HT-29 (cell line): ENCODE data around the gene RGS12. TPM values are rescaled to one million over a fixed set of nuclear protein-coding genes. Genes with fewer than 3 reads are reported as not detected.

Experiments used
- DNase-seq: peaks from one replicate; pipeline ENCODE4 v3.0.0-alpha.2; 2015; ENCODE audit warnings: low spot score
- total RNA-seq: library from RNA; depleted of rRNA; stranded (reverse); fragments of >200 nt; shearing (Covaris generic); gene quantifications from 2 replicates; pipeline ENCODE4 v1.2.3, GENCODE V29; 2014

The RGS12 gene
- total RNA-seq, 1 experiment from 2014 or later: 7.1 TPM

DNA sequence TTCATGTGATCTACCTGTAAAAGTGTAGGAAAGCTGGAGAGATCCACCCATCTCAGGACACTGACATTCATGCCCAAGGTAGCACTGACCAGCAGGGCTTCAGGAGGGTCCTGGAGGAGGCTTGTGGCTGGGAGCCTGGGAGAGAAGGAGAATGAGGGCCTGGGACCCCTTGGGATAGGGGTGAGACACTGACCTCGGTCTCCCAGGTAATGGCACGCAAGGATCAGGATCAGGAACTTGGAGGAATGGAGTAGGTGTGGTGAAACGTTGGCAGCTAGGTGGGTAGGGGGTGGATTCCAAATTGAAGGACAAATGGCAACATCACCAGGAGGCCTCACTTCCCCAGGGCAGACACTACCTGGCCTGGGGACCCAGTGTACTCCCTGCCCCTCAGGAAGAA lies 12.4 kb upstream of the RGS12 start:
- DNase-seq: no peak

GRCh38 chr4:3283483-3283882 lies 9.3 kb upstream of the RGS12 start:
- DNase-seq: no peak

- DNase-seq: no peak
Measured at GRCh38 chr4:3283916-3284315, 8.9 kb upstream of the RGS12 start.

DNA sequence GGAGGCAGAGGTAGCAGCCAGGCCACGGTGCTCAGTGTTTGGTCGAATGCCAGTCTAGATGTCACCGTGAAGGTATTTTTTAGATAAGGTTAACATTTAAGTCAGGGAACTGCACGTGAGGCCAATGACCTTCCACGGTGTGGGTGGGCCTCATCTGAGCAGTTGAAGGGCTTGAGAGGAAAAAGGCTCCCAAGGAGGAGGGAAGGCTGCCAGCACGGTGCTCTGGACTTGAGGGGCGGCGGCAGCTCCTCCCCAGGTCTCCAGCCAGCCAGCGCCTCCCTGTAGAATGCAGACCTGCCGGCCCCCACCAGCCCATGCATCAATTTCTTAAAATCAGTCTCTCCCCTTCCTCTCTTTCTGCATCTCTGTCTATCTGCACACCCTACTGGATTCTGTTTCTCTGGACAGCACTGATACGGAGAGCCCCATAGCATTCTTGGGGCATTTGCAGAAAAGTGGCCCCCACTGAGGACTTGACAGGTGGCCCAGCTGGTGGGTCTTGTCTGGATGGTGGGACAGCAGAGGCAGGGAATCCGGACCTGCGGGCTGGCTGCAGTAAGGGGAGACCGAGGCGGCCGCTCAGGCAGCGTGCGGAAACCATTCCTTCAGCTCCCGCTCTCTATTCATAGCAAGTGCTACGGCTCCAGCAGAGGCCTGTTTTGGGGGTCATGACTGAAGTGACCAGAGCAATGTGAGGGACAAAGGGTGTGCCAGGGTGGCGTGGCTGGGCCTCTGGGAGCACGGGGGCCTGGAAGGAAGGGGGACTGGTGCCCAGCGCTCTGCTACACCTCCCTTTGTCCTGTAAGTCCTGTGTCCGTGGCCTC lies 7.9 kb upstream of the RGS12 start:
- no peak for DNase-seq

DNA sequence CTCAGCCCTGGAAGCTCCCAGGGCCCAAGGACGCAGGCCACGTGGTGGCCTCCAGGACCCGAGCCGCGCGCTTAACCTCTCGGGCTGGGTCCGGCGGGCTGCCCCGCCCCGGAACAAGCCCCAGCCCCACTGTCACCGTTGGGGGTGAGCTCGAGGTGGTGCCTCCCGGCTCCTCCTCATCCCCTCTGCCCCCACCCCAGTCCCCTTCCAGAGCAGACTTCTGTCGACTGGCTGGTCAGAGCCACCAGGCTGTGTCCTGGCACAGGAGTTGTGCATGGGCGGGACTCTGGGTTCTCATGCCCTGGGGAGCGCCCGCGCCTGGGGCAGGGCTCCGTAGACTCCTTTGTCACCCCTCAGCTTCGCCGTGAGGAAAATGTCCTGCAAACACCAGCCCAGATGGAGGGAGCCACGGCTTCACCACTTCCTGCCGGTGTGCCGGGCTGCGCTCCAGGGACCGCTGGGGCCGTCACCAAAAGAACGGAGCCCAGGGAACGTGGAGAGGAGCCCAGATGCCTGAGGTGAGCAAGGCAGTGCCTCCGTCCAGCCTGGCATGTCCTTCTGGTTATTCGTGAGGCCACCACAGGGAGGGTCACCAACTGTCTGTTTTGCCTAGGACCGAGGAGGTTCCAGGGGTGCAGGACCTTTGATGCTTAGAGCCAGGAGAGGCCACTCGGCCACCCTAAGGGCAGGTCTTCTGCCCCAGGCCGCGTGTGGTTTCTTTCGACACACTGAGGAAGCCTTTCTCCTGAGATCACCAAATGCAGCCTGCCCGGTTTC lies 7.1 kb upstream of the RGS12 start:
- no peak for DNase-seq

DNA sequence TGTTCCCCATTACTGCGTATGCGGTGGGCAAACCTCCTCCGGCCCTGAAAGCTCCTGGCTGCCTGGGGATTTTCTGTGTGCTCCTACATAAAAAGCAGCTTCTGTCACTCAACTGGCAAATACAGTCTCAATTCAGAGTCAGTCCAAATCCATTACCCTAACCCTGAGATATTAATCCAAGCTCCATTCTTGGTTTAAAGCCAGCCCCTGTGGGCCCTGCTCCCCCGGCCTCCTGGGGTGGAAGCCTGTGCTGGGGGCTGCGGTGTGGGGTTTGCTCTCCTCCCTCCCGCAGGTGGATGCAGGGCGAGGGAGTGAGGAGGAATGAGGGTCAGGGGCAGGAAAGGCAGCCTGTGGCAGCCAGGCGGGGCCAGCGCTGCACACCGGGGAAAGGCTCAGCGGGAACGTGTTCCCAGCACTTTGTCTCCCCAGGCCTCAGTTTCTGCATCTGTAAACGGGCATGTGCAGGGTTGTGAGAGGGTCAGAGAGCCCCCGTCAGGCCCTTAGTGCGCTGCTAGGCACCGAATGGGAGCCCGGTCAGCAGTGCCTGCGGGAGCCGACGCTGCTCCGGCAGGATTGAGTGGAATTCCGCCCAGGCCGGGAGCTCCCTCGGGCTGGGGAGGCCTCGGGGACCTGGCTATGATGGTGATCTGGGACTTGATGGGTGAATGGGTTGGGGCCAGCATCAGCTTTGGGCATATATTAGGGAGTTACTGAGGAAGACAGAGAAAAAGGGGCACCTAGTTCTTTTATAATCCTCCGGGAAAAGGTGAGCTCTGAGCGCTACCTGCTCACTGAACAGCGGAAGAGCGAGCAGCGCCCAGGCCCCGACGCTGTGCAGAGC lies 6.3 kb upstream of the RGS12 start:
- DNase-seq: no peak

DNA sequence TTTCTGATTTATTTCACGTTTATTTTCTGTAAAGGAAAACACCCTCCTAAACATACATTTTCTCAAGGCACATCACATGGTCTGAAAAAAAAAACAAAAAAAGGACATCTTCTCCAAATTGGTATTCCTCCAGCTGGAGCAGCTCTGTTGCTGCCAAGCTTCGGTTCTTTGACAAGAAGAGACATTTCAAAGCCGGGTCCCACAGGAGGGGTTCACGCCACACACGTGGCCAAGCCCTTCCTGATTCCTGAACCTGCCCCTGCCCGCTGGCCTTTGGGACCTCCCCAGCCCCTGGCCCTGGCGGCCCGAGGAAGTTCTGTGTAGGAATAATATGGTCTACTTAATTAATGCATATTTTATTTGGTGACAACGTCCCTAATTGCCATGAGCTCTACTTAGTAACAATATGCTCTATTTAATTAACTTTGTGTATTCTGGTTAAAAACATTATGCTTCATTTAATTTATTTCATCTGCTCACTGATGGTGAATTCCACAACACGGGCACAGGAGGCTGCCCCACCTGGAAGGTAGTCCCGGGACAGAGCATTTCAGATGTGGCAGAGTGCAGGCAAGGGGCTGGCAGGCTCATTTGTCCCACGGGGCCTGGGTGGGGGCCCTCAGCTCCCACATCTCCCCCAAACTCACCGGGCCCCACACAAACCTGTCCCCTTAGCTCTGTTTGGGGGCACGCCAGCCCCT lies 5.4 kb upstream of the RGS12 start:
- DNase-seq: no peak

GRCh38 chr4:3287972-3288570 lies 4.8 kb upstream of the RGS12 start:
- DNase-seq: no peak

DNA sequence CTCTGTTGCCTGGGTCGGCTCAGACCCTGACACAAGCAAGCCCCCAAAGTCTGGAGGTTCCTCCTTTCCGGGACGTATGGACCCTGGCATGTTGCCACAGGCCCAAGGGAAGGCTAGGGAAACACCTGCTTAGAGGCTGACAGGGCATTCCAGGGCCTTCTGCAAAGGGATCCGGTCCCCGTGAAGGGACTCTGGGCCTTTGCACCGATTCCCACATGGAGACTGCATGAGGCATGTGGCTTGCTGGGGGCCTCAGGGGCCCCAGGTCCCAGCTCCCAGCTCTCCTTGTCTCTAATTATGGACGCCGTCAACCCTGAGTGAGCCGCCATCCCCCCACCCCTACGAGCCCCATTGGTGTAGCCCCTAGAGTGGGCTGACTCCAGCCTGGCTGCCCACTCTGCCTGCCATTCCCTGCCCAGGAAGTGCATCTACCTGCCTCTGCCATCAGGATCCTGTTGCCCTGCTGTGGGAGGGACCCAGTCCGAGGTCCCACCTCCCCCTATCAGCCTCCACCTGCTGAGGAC lies 4.2 kb upstream of the RGS12 start:
- DNase-seq: no peak

DNA sequence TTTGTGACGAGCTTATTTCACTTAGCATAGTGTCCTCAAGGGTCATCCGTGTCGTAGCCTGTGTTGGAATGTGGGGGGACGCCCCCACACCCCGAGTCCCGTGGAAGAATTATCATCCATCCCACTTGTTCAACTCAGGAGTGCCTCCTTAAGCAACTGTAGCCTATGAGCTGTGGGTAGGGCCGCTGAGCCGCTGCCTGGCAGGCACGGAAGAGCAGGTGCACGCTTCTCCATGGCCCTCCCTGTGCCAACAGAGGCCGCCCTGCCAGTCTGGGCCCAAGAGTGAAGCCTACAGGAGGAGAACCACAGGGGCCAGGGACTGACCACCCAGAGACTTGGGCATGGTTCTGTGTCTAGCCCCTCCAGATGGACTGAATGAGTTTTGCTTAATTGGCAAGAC lies 2.3 kb upstream of the RGS12 start:
- no peak for DNase-seq

- DNase-seq: no peak
Measured at GRCh38 chr4:3290889-3291321, 1.9 kb upstream of the RGS12 start.

- peak; percentile 51 for DNase-seq
Measured at GRCh38 chr4:3291411-3291968, 1.3 kb upstream of the RGS12 start.

GRCh38 chr4:3291969-3292570 lies 751 bp upstream of the RGS12 start:
- peak; percentile 54 for DNase-seq

DNA sequence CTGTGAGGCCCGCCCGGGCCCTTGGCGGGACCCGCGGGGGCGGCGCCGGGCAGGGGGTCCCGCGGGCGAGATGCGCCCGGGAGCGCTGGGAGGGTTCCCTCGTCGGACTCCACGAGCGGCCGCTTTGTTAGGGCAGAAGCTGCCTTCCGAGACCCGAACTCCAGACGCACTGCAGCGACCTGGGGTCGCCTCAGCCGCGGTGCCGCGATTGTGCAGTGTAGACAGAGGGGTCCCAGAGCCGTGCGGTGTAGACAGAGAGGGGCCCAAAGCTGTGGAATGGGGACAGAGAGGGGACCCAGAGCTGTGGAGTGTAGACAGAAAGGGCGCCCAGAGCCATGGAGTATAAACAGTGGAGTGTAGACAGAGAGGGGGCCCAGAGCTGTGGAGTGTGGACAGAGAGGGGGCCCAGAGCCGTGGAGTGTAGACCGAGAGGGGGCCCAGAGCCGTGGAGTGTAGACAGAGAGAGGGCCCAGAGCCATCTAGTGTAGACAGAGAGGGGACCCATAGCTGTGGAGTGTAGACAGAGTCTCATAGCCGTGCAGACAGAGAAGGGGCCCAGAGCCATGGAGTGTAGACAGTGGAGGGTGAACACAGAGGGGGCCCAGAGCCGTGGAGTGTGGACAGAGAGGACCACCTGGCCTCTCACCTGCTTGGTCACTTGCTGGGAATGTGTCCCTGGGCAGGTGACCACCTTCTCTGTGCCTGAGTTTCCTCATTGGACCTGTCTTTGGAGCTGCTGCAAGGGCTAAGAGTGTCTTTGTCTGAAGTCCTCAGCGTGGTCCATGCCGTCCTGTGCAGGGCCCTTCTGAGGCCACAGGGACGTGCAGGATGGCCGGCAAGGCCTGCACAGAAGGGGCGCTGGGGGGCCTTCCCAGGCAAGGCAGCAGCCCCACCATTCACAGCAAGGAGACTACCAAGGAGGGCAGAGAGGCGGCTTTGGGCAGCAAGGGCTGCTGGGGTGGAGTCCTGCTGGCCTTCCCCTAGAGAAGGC lies 875 bp downstream of the RGS12 start:
- no peak for DNase-seq

- DNase-seq: no peak
Measured at GRCh38 chr4:3294401-3295241, 1.8 kb downstream of the RGS12 start.

- DNase-seq: no peak
Measured at GRCh38 chr4:3295837-3296624, 3.2 kb downstream of the RGS12 start.

GRCh38 chr4:3296651-3297050 lies 3.8 kb downstream of the RGS12 start:
- DNase-seq: no peak
